Activated T-cell treated with anti-CD3 and anti-CD28 coated beads, Interleukin-2, amount 50 U/mL, for 24 hours (primary cell): ENCODE measurements around the gene POU2F1.

Experiments
- DNase-seq: peaks from one replicate; pipeline ENCODE4 v3.0.0-alpha.2; 2020
- H3K27ac Mint-ChIP-seq: 2 replicates; pipeline ENCODE4 v1.8.0; 2020; ENCODE audit warnings: mild to moderate bottlenecking, mixed read lengths
- H3K27me3 Mint-ChIP-seq: 2 replicates; pipeline ENCODE4 v1.8.0; 2020; ENCODE audit warnings: mixed read lengths
- H3K36me3 Mint-ChIP-seq: 2 replicates; pipeline ENCODE4 v1.8.0; 2020; ENCODE audit warnings: low read depth, mixed read lengths
- H3K4me1 Mint-ChIP-seq: 2 replicates; pipeline ENCODE4 v1.8.0; 2020; ENCODE audit warnings: low read depth, mixed read lengths
- H3K4me3 Mint-ChIP-seq: 2 replicates; pipeline ENCODE4 v1.8.0; 2020; ENCODE audit warnings: mild to moderate bottlenecking, moderate library complexity, mixed read lengths
- H3K9me3 Mint-ChIP-seq: 2 replicates; pipeline ENCODE4 v1.8.0; 2020; ENCODE audit warnings: mixed read lengths

POU2F1 gene

DNA sequence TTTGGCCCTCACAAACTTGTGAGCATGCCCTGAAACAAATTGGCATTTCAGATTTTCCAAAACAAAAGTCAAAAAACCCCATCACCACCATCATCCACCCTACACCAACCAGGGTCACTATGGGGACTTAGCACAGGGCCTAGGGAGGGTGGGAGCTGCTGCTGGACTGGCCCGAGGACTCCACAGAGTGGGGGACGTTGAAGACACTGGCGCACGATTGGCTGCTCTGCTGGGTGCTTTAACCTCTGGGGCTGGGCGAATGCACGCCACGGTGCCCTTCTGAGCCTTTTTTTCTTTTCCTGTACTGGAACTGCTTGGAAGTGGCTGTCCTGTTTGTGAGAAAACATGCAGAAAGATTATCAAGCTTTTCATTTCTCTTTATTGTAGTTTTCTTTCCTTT is 204.8 kb downstream of the POU2F1 start:
- H3K36me3 Mint-ChIP-seq, result peaks cover 24% of the 10 kb centered on the region
- H3K4me1 Mint-ChIP-seq, result peaks cover 29% of the 10 kb centered on the region
- H3K27ac Mint-ChIP-seq, result peak overlapping the region; percentile 38
- H3K27me3 Mint-ChIP-seq, result no peaks in the 10 kb centered on the region
- H3K4me3 Mint-ChIP-seq, result no peak overlapping the region
- no peak for DNase-seq
- no peaks in the 10 kb centered on the region for H3K9me3 Mint-ChIP-seq

DNA sequence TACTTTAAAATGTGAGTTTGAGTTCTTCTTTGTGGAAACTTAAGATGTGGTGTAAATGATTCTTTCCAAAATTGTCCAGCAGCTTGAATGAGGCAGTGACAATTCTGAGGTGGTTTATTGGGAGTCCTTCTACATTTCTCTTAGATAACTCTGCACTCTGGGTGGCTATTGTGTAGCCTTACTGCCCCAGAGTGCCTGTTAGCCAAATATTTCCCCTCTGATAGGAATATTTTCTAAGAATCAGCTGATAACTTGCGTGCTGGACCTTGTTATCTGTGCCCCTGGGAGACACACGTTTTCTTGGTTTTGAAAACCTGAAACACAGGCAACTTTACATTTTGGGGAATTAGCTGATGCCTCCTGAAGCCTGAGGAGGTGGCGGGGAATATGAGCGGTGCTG is 206.0 kb downstream of the POU2F1 start:
- Mint-ChIP-seq H3K4me1 (peaks cover 36% of the 10 kb centered on the region), H3K27me3 (no peaks in the 10 kb centered on the region), H3K36me3 (peaks cover 36% of the 10 kb centered on the region), H3K27ac (peak overlapping the region; percentile 71), H3K4me3 (no peak overlapping the region), H3K9me3 (no peaks in the 10 kb centered on the region)
- no peak for DNase-seq

DNA sequence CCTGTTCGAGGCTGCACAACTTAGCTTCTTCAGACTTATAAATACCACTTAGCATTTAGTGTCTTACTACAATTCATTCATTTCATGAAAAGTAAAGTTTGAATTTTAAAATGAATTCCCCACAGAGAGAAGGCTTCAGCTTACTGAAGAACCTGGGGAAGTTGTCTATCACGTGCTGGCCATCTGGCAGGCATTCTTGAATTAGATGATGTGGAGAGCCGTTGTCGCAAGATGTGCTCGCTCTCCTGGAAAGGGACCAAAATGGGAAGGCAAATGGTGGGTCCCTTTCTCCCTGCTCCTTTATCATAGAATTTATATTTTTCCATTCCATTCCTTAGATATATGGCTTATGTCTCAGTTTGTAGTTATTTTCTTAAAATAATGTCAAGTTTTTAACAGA is 207.2 kb downstream of the POU2F1 start:
- no peak for DNase-seq
- Mint-ChIP-seq H3K36me3 (peaks cover 48% of the 10 kb centered on the region), H3K9me3 (no peaks in the 10 kb centered on the region), H3K4me3 (no peak overlapping the region), H3K4me1 (peaks cover 37% of the 10 kb centered on the region), H3K27me3 (no peaks in the 10 kb centered on the region), H3K27ac (peak overlapping the region; percentile 83)

DNA sequence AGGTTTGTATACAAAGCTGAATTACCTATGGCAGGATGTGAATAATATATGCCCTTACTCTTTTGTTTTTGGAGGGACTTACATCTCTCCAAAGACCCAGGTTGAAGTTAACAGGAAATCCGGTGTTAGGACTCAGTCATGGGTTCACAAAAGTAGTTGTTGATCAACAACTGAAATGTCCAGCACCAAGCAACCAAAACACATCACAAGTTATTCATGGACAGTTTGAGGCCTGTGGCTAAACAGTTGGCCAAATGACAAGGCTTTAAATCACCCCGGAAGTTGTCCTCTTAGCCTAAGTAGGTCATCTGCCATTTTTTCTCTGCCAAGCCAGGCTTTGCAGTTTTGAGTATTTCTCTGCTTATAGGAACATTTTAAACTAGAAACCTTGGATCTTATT is 207.7 kb downstream of the POU2F1 start:
- DNase-seq, result no peak
- peak overlapping the region; percentile 83 for H3K27ac Mint-ChIP-seq
- no peaks in the 10 kb centered on the region for H3K27me3 Mint-ChIP-seq
- H3K4me3 Mint-ChIP-seq, result no peak overlapping the region
- peaks cover 53% of the 10 kb centered on the region for H3K36me3 Mint-ChIP-seq
- H3K4me1 Mint-ChIP-seq, result peaks cover 37% of the 10 kb centered on the region
- no peaks in the 10 kb centered on the region for H3K9me3 Mint-ChIP-seq

DNA sequence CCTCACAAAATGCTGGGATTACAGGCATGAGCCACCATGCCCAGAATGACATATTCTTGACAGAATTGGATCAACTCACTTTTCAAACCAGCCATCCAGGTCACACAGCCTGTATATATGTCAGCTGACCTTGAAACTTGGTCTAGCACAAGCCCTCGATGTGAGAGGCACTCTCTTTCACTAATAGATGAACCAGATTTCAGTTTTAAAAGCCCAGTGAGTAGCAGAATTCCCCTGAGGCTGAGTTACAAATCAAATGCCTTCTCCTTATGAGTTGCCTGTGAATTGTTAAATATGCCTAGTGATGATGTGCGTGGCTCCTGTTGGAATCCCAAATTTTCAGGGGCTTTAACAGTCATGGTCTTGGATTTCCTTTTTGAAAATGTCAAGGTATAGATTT is 208.9 kb downstream of the POU2F1 start:
- H3K27me3 Mint-ChIP-seq, result no peaks in the 10 kb centered on the region
- H3K4me1 Mint-ChIP-seq, result peaks cover 43% of the 10 kb centered on the region
- peak overlapping the region; percentile 90 for H3K27ac Mint-ChIP-seq
- H3K36me3 Mint-ChIP-seq, result peaks cover 65% of the 10 kb centered on the region
- H3K9me3 Mint-ChIP-seq, result no peaks in the 10 kb centered on the region
- no peak for DNase-seq
- no peak overlapping the region for H3K4me3 Mint-ChIP-seq

DNA sequence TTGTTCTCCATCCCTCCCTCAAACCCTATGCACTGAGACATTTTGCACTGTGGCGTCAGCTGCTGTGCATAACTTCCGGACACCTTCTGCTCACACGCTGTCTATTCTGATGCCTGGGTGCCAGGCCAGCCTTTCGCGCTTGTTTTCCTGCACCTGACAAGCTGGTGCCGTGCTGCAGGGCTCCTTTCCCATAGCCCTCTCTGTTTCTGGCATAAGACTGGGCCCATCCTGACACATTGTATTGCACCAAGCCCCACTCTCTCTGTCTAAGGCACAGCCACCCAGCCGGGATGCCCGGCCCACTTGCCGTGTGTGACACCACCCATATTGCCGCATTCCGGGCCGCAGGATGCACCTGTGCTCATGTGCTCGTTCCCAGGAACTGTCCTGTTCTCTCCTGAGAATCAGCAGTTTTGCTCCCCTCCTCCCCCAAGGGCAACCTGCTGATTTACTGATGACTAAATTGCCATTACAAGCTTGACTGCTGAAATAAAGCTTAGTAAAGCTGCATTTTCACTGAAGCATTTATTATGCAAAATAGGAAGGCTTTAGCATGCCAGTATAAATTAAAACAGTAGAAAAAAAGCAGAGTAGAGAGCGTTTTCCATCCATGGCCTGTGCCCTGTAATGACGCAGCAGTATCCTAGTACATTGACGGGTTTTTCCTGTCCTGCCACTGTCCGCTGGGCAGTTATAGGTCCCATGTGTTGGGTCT is 209.6 kb downstream of the POU2F1 start:
- DNase-seq, result no peak
- Mint-ChIP-seq H3K27me3 (no peaks in the 10 kb centered on the region), H3K36me3 (peaks cover 67% of the 10 kb centered on the region), H3K4me1 (peaks cover 45% of the 10 kb centered on the region), H3K27ac (peak overlapping the region; percentile 90), H3K9me3 (no peaks in the 10 kb centered on the region), H3K4me3 (no peak overlapping the region)

DNA sequence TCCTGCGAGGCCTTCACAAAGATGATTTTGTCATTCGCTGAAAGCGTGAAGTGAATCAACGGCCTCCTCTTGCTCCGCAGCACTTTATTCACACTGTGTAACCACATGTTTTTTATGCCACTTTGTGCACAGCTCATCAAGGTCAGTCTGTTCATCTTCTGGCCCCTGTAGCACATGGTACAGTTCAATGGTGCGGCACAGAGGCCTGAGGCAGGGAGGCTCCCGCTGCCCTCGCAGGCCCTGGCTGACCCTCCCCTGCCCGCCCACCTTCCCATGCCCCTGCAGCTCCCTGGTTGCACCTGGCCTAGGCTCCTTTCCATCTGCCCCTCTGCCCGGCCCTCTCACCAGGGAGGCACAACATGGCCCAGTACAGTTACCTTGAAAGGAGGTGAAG is 210.2 kb downstream of the POU2F1 start:
- H3K27me3 Mint-ChIP-seq, result no peaks in the 10 kb centered on the region
- no peaks in the 10 kb centered on the region for H3K9me3 Mint-ChIP-seq
- peaks cover 73% of the 10 kb centered on the region for H3K36me3 Mint-ChIP-seq
- H3K4me1 Mint-ChIP-seq, result peaks cover 51% of the 10 kb centered on the region
- H3K27ac Mint-ChIP-seq, result peak overlapping the region; percentile 90
- DNase-seq, result no peak
- no peak overlapping the region for H3K4me3 Mint-ChIP-seq

DNA sequence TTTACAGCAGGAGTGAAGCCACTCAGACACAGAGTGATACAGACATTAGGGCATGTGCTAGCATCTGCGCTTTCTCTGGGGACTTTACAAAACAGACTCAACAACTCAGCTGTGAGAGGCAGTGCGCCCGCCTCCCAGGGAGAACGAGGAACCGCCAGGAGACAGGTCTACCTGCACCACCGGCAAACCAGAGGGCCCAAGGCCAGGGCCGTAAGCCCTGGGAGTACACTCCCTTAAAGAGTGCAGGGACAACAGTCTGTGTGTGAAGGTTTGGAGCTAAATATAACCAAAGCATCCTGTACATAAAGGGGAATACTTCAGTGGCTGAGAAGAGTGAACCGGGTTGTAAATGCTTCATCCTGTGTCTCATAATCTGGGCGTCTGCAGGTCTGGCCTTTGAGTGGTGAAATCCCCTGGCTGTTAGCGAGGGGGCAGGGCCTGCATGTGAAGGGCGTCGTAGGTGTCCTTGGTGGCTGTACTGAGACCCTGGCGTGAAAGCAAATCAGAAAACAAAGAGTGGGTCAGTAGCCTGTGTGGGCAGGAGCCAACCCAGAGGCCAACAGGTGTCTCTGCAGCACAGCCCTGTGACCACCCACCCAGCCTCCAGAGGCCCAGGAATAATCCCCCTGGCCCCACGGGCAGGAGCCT is 210.7 kb downstream of the POU2F1 start:
- no peak overlapping the region for H3K4me3 Mint-ChIP-seq
- no peaks in the 10 kb centered on the region for H3K27me3 Mint-ChIP-seq
- H3K9me3 Mint-ChIP-seq, result no peaks in the 10 kb centered on the region
- H3K4me1 Mint-ChIP-seq, result peaks cover 54% of the 10 kb centered on the region
- H3K36me3 Mint-ChIP-seq, result peaks cover 78% of the 10 kb centered on the region
- peak overlapping the region; percentile 90 for H3K27ac Mint-ChIP-seq
- DNase-seq, result no peak

DNA sequence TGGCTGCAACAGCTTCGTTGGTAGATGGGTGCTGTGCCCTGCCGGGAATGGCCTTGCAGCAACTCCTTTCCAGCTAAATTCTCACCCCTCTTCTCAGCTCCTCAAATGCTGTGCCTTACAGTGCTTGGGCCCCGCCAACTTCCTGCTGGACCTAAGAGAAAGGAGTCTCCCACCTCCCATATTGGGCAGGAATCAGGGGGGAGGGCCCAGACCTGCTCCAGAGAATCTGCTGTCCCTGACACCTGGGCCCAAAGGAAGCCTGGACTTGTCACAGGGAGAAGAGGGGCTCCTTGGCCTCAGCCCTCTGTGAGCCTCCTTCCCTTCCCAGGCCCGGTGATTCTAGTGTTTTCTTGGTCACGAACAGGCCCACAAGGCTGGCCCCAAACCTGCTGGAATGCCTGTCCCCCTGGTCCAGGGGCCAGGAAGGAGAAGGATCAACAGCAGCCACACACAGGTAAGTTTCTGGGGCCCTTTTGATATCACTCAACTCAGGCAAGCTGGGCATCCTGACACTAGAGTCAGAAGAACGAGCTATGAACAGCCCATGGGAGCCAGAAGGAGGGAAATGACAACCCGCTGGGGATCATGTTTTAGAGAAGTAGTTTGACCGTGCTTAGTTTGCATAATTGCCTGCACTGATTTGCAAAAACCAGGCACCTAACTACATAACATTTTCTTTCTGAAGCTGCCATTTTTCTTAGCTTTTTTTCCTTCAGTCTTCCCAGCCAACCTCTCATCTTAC is 211.4 kb downstream of the POU2F1 start:
- no peaks in the 10 kb centered on the region for H3K9me3 Mint-ChIP-seq
- H3K4me1 Mint-ChIP-seq, result peaks cover 61% of the 10 kb centered on the region
- H3K36me3 Mint-ChIP-seq, result peaks cover 85% of the 10 kb centered on the region
- H3K27ac Mint-ChIP-seq, result peak overlapping the region; percentile 68
- no peak overlapping the region for H3K4me3 Mint-ChIP-seq
- no peaks in the 10 kb centered on the region for H3K27me3 Mint-ChIP-seq
- no peak for DNase-seq

DNA sequence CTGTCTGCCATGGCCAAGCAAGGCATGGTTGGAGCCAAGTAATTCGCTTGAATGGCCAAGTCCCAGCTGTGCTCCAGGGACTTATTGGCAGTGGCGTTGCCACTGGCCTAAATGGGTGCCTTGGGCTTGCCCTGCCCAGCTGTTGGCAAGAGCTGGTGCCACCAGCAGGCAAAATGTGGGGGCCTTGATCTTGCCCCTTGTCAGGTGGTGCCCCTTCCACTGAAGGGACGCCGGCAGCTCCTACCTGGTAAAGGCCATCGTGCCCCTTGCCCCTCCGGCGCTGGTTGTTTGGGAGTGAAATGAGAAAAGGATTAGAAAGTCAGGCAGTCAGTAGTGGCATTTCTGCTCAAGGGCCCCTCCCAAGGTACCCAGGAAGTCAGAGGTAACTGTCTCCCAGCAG is 212.1 kb downstream of the POU2F1 start:
- Mint-ChIP-seq H3K9me3 (no peaks in the 10 kb centered on the region), H3K36me3 (peaks cover 90% of the 10 kb centered on the region), H3K4me1 (peaks cover 61% of the 10 kb centered on the region), H3K27ac (peak overlapping the region; percentile 70), H3K27me3 (no peaks in the 10 kb centered on the region), H3K4me3 (no peak overlapping the region)
- DNase-seq, result no peak

DNA sequence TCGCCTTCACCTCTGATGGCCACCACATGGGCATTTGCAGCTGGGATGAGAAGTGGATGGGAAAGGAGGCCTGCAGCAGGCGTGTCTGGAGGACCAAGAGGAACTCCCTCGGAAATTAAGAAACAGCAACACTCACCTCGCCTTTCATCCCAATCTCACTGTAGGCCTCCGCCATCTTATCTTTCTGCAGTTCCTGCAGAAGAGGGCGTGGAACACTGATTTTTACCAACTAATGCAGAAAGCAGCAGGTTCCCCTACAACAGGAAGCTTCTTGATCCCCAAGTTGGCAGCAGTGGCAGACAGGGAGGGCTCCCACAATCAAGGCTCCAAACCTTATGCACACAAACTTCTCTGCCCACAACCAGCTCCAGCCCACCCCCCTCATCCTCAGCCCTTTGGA is 213.2 kb downstream of the POU2F1 start:
- H3K9me3 Mint-ChIP-seq, result no peaks in the 10 kb centered on the region
- peaks cover 92% of the 10 kb centered on the region for H3K36me3 Mint-ChIP-seq
- H3K27ac Mint-ChIP-seq, result peak overlapping the region; percentile 51
- H3K4me1 Mint-ChIP-seq, result peaks cover 62% of the 10 kb centered on the region
- no peak overlapping the region for H3K4me3 Mint-ChIP-seq
- no peaks in the 10 kb centered on the region for H3K27me3 Mint-ChIP-seq
- no peak for DNase-seq

DNA sequence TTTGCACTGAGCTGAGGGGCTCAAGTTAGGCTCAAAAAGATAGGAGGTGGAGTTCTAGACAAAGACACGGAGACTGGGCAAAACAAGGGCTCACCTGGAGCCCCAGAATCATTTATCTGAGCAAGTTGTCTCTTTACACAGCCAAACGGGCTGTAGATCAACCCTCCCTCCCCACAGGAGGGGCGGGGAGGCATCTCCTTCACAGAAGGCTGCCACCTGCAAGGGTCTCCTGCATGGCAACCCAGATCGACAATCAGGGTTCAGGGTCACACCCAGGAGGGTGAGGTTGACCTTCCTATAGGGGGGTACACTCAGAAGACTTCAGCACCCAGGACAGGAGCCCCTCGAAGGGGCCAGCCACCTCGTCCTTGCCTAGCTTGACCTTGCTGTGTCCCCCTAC is 213.6 kb downstream of the POU2F1 start:
- Mint-ChIP-seq H3K27ac (peak overlapping the region; percentile 51), H3K27me3 (no peaks in the 10 kb centered on the region), H3K4me3 (no peak overlapping the region), H3K36me3 (peaks cover 93% of the 10 kb centered on the region), H3K9me3 (no peaks in the 10 kb centered on the region), H3K4me1 (peaks cover 63% of the 10 kb centered on the region)
- DNase-seq, result no peak

DNA sequence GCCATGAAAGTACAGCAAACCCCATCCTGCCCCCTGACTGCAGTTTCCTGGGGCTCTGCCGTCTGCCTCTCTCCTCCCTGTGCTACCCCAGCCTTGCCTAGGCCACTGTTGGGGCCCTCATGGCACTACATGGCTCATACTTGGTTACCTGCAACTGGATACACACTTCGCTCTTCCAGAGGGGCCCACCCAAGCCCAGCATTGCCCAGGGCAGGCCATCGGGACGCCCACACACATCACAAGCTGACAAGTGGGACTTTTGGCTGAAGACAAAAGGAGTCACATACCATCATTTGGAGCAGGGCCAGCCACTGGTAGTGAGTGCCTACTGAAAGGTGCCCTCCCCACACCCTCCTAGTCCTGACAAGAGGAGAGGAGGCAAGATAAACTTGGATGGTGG is 214.8 kb downstream of the POU2F1 start:
- Mint-ChIP-seq H3K4me3 (no peak overlapping the region), H3K27ac (peak overlapping the region; percentile 91)
- DNase-seq, result no peak

DNA sequence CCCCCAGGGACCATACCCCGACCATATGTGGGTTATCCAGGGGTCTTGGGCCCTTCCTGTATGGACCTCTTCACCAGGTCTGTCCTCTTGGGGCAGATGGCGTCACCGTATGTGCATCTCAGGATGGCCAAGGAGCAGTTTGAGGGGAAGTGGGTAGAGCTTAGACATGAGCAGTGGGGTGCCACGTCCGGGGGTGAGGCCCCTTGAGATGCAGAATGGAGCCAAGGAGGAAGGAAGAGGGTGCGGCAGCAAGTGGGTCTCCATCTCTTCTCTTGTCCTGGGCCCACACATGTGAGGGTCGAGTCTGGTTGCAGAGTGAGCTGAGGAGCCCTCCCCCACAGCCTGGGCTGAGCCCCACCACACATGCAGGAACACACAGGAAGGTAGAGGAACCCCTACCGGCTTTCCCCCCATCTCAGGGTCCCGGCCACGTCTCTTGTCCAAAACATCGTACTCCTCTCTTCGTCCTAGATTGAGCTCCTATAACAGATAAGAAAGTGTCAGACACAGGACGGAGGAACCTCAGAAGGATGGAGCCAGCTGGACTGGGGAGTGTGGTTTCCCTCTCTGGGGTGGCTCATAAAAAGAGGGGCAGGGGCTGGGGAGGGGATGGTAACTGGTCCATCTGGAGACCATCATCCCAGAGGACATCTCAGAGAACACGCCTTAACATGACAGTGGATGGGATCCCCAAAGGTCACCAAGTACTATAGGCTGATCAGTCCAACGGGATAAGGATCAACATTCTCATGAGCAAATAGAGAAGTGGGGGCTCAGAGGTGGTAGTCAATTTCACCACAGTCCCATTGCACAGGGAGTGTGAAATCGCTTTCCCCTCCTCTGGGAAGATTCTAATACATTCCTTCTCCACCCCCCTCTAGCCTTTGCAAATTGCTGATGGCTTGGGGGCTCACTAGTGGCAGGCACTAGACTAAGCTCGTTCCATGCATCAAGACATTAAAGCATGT is 217.8 kb downstream of the POU2F1 start:
- H3K27me3 Mint-ChIP-seq, result no peaks in the 10 kb centered on the region
- DNase-seq, result peak; percentile 47
- H3K4me1 Mint-ChIP-seq, result peaks cover 79% of the 10 kb centered on the region

More for the DNA sequence above, 214.8 kb downstream of the POU2F1 start:
- Mint-ChIP-seq H3K9me3 (no peaks in the 10 kb centered on the region), H3K36me3 (peaks cover 93% of the 10 kb centered on the region), H3K27me3 (no peaks in the 10 kb centered on the region), H3K4me1 (peaks cover 64% of the 10 kb centered on the region)

More for the DNA sequence above, 217.8 kb downstream of the POU2F1 start:
- H3K4me3 Mint-ChIP-seq, result peak overlapping the region; percentile 1
- no peaks in the 10 kb centered on the region for H3K9me3 Mint-ChIP-seq
- peak overlapping the region; percentile 85 for H3K27ac Mint-ChIP-seq
- peaks cover 92% of the 10 kb centered on the region for H3K36me3 Mint-ChIP-seq
